C4-2B (cell line): ENCODE results near the gene PKN3.

Experiments
- ZFX ChIP-seq: fragments of 450-650 bp; IDR thresholded peaks from 2 replicates; pipeline ENCODE4 v1.6.1; 2017
- TF ChIP-seq, protein P1 (sequence below): fragments of 450-650 bp; conservative IDR thresholded peaks from 2 replicates; pipeline ENCODE4 v1.5.1; 2017; ENCODE audit warnings: mild to moderate bottlenecking

DNA sequence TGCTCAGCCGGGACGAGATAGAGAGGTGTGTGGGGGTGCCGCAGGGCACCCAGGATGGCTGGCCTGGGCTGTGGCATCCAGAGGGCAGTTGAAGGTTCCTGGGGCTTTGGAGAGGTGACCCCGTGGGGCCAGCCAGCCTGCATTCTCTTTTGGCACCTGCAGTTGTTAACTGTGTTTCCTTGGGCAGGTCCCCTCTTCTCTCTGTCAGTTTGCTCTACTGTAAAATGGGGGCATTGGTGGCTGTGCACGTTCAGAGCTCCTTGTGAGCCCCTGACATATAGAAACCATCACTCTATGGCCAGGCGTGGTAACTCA lies 13.1 kb downstream of the PKN3 start:
- TF ChIP-seq, protein P1, sequence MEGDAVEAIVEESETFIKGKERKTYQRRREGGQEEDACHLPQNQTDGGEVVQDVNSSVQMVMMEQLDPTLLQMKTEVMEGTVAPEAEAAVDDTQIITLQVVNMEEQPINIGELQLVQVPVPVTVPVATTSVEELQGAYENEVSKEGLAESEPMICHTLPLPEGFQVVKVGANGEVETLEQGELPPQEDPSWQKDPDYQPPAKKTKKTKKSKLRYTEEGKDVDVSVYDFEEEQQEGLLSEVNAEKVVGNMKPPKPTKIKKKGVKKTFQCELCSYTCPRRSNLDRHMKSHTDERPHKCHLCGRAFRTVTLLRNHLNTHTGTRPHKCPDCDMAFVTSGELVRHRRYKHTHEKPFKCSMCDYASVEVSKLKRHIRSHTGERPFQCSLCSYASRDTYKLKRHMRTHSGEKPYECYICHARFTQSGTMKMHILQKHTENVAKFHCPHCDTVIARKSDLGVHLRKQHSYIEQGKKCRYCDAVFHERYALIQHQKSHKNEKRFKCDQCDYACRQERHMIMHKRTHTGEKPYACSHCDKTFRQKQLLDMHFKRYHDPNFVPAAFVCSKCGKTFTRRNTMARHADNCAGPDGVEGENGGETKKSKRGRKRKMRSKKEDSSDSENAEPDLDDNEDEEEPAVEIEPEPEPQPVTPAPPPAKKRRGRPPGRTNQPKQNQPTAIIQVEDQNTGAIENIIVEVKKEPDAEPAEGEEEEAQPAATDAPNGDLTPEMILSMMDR: no peak
- TF ChIP-seq ZFX: no peak
